NK-92 treated with Interleukin-12 subunit alpha and Interleukin-12 subunit beta, amount 100 ng/mL, for 24 hours (cell line): ENCODE measurements around the gene AIRE.

ENCODE experiments used
- DNase-seq: peaks from one replicate; lab custom pipeline; 2025; lab: John Stamatoyannopoulos, UW

Gene AIRE

GRCh38 chr21:44325386-44326271, 40.0 kb downstream of the AIRE start:
- DNase-seq, result no peak

- DNase-seq, result no peak
Measured at GRCh38 chr21:44326272-44326647, 40.6 kb downstream of the AIRE start.

- DNase-seq, result no peak
Measured at GRCh38 chr21:44326716-44327602, 41.3 kb downstream of the AIRE start.

- no peak for DNase-seq
Measured at GRCh38 chr21:44327603-44327974, 41.9 kb downstream of the AIRE start.

- DNase-seq, result no peak
Measured at GRCh38 chr21:44328242-44328895, 42.7 kb downstream of the AIRE start.

- DNase-seq, result no peak
Measured at GRCh38 chr21:44329086-44329889, 43.6 kb downstream of the AIRE start.

- no peak for DNase-seq
Measured at GRCh38 chr21:44329971-44330681, 44.5 kb downstream of the AIRE start.

- DNase-seq, result no peak
Measured at GRCh38 chr21:44330698-44331097, 45.0 kb downstream of the AIRE start.

- no peak for DNase-seq
Measured at GRCh38 chr21:44331209-44331608, 45.5 kb downstream of the AIRE start.

- DNase-seq, result no peak
Measured at GRCh38 chr21:44331650-44332307, 46.1 kb downstream of the AIRE start.

- no peak for DNase-seq
Measured at GRCh38 chr21:44332383-44332782, 46.7 kb downstream of the AIRE start.

GRCh38 chr21:44332965-44333364, 47.3 kb downstream of the AIRE start:
- no peak for DNase-seq

GRCh38 chr21:44333509-44334328, 48.0 kb downstream of the AIRE start:
- no peak for DNase-seq

- no peak for DNase-seq
Measured at GRCh38 chr21:44334329-44335030, 48.8 kb downstream of the AIRE start.

- no peak for DNase-seq
Measured at GRCh38 chr21:44335266-44336059, 49.8 kb downstream of the AIRE start.

- DNase-seq, result no peak
Measured at GRCh38 chr21:44337449-44337848, 51.8 kb downstream of the AIRE start.

GRCh38 chr21:44337941-44338895, 52.5 kb downstream of the AIRE start:
- DNase-seq, result no peak
